HCT116 (cell line): ENCODE data around the gene TBC1D2B. TPM values are rescaled to one million over a fixed set of nuclear protein-coding genes. Genes with fewer than 3 reads are reported as not detected.

Source experiments
- ATAC-seq: fragments of 200-7000 bp; cut with Tn5 transposase; 2 replicates; pipeline ENCODE4 v1.9.1; 2020; ENCODE audit warnings: mild to moderate bottlenecking, moderate library complexity
- BruUV-seq: library from RNA; stranded (reverse); fragments of 400-500 nt; replicated peaks from 2 replicates; lab custom pipeline; 2021; lab: Mats Ljungman, UMichigan
- CTCF ChIA-PET: fragments of 300-600 bp; sonication (Branson Sonifier 250); formaldehyde crosslinking; loops from one replicate; lab custom pipeline; 2021; ENCODE audit warnings: antibody characterized with exemption; lab: Charles Lee
- POLR2A ChIA-PET: fragments of 300-600, 350-600 bp; sonication (Branson Sonifier 250); formaldehyde crosslinking; loops from one replicate; lab custom pipeline; 2021; ENCODE audit warnings: antibody characterized with exemption; lab: Charles Lee
- RAD21 ChIA-PET, 2 experiments: fragments of 300-600 bp; sonication (Branson Sonifier 250); formaldehyde crosslinking; loops; one replicate each; lab custom pipeline; 2023; ENCODE audit warnings: low total read pairs in 2 of 2; ENCODE audit not compliant: uncharacterized antibody in 2 of 2, unreplicated experiment in 2 of 2, low non-redundant PET in 1 of 2; lab: Charles Lee
- DNase-seq: peaks from one replicate; pipeline ENCODE4 v3.0.0-alpha.2; 2010; ENCODE audit warnings: low read depth, low spot score
- H2AFZ ChIP-seq: fragments of 200-600 bp; shearing (Covaris generic), sonication (generic); 2 replicates; pipeline ENCODE4 v1.6.1; 2017; ENCODE audit warnings: low read depth, mixed run types, mixed read lengths, antibody characterized with exemption, low read length; ENCODE audit not compliant: poor library complexity, severe bottlenecking
- H3K27ac ChIP-seq: 2 replicates; pipeline ENCODE4 v1.5.1; 2012; ENCODE audit warnings: low read depth, low read length
- H3K27me3 ChIP-seq: fragments of 200-600 bp; sonication (generic); 2 replicates; pipeline ENCODE4 v1.6.1; 2016; ENCODE audit warnings: mixed run types, low read length, mixed read lengths; ENCODE audit not compliant: insufficient read depth
- H3K36me3 ChIP-seq, 2 experiments: fragments of 200-500 bp in 1 of 2; fragments of 200-600 bp in 1 of 2; sonication (Bioruptor generic) in 1 of 2; sonication (generic) in 1 of 2; 2 replicates each; pipeline versions ENCODE4 v1.5.1 to v1.6.1; 2014 to 2016; ENCODE audit warnings: low read length in 2 of 2, inconsistent platforms in 1 of 2, mixed read lengths in 1 of 2, mixed run types in 1 of 2; ENCODE audit not compliant: insufficient read depth in 2 of 2, control insufficient read depth in 1 of 2
- H3K4me1 ChIP-seq, 2 experiments: fragments of 200-600 bp in 1 of 2; sonication (generic) in 1 of 2; 2 replicates each; pipeline versions ENCODE4 v1.5.1 to v1.6.1; 2012 to 2017; ENCODE audit warnings: low read length in 2 of 2, inconsistent platforms in 1 of 2, mild to moderate bottlenecking in 1 of 2, mixed read lengths in 1 of 2, mixed run types in 1 of 2, moderate library complexity in 1 of 2; ENCODE audit not compliant: insufficient read depth in 2 of 2, control insufficient read depth in 1 of 2
- H3K4me2 ChIP-seq: fragments of 200-600 bp; sonication (generic); 2 replicates; pipeline ENCODE4 v1.6.1; 2017; ENCODE audit warnings: mixed run types, low read length, mixed read lengths
- H3K4me3 ChIP-seq, 2 experiments: fragments of 200-600 bp in 1 of 2; sonication (generic) in 1 of 2; replicated peaks in 1 of 2; 2 replicates each; pipeline ENCODE4 v1.5.1; 2011 to 2016; ENCODE audit warnings: low read length in 2 of 2, control low read depth in 1 of 2, low read depth in 1 of 2, mild to moderate bottlenecking in 1 of 2, mixed read lengths in 1 of 2, mixed run types in 1 of 2
- H3K79me2 ChIP-seq: fragments of 200-600 bp; sonication (generic); 2 replicates; pipeline ENCODE4 v1.6.1; 2017; ENCODE audit warnings: mild to moderate bottlenecking, mixed run types, low read length, moderate library complexity, mixed read lengths; ENCODE audit not compliant: insufficient read depth
- H3K9ac ChIP-seq: fragments of 200-600 bp; sonication (generic); 2 replicates; pipeline ENCODE4 v1.6.1; 2016; ENCODE audit warnings: low read length, mixed read lengths
- H3K9me2 ChIP-seq: fragments of 200-600 bp; sonication (generic), shearing (Covaris generic); 2 replicates; pipeline ENCODE4 v1.6.1; 2017; ENCODE audit warnings: mixed run types, mild to moderate bottlenecking, moderate library complexity; ENCODE audit not compliant: insufficient read depth
- H3K9me3 ChIP-seq, 2 experiments: fragments of 200-500 bp in 1 of 2; fragments of 200-600 bp in 1 of 2; sonication (Bioruptor generic) in 1 of 2; sonication (generic) in 1 of 2; 2 replicates each; pipeline ENCODE4 v1.6.1; 2014 to 2017; ENCODE audit warnings: low read length in 2 of 2, mixed read lengths in 2 of 2, inconsistent platforms in 1 of 2, low read depth in 1 of 2, mild to moderate bottlenecking in 1 of 2, mixed run types in 1 of 2, moderate library complexity in 1 of 2; ENCODE audit not compliant: control insufficient read depth in 1 of 2, insufficient read depth in 1 of 2
- H4K20me1 ChIP-seq: fragments of 200-600 bp; sonication (generic), shearing (Covaris generic); 2 replicates; pipeline ENCODE4 v1.6.1; 2017; ENCODE audit warnings: mixed run types, mild to moderate bottlenecking, moderate library complexity; ENCODE audit not compliant: insufficient read depth
- CEBPB ChIP-seq: IDR thresholded peaks from 2 replicates; pipeline ENCODE4 v1.6.1; 2012; ENCODE audit warnings: low read depth
- EGR1 ChIP-seq: IDR thresholded peaks from 2 replicates; pipeline ENCODE4 v1.6.1; 2012; ENCODE audit warnings: low read depth
- ELF1 ChIP-seq: IDR thresholded peaks from 2 replicates; pipeline ENCODE4 v1.6.1; 2012; ENCODE audit warnings: low read depth, borderline replicate concordance
- EZH2 ChIP-seq: fragments of 200-600 bp; sonication (generic); IDR thresholded peaks from 2 replicates; pipeline ENCODE4 v1.6.1; 2017; ENCODE audit warnings: antibody characterized with exemption, mixed run types
- JUND ChIP-seq: IDR thresholded peaks from 2 replicates; pipeline ENCODE4 v1.6.1; 2012
- POLR2A ChIP-seq: IDR thresholded peaks from 2 replicates; pipeline ENCODE4 v1.7.0; 2011; ENCODE audit warnings: borderline replicate concordance; ENCODE audit not compliant: insufficient read depth, insufficient read length; ENCODE audit errors: extremely low read depth
- RAD21 ChIP-seq: IDR thresholded peaks from 2 replicates; pipeline ENCODE4 v1.6.1; 2012; ENCODE audit warnings: low read depth, mild to moderate bottlenecking
- SIN3A ChIP-seq: IDR thresholded peaks from 2 replicates; pipeline ENCODE4 v1.6.1; 2012; ENCODE audit warnings: low read depth
- SP1 ChIP-seq: IDR thresholded peaks from 2 replicates; pipeline ENCODE4 v1.6.1; 2012; ENCODE audit warnings: low read depth
- SRF ChIP-seq: IDR thresholded peaks from 2 replicates; pipeline ENCODE4 v1.6.1; 2012; ENCODE audit warnings: low read depth
- TCF7L2 ChIP-seq: IDR thresholded peaks from 2 replicates; pipeline ENCODE4 v1.7.0; 2011; ENCODE audit warnings: borderline replicate concordance, inconsistent platforms; ENCODE audit not compliant: insufficient read depth, insufficient read length; ENCODE audit errors: extremely low read depth
- ZFX ChIP-seq: fragments of 450-650 bp; IDR thresholded peaks from 2 replicates; pipeline ENCODE4 v1.6.1; 2017
- intact Hi-C: fragments of 100-400 bp; cut with micrococcal nuclease; formaldehyde crosslinking; loops from 2 replicates; pipeline ENCODE4 v1.10.0; 2022
- total RNA-seq: library from RNA; stranded (reverse); gene quantifications from one replicate; pipeline ENCODE4 v1.2.1, GENCODE V29; 2021; ENCODE audit not compliant: unreplicated experiment
- TF ChIP-seq, protein P1 (sequence below): IDR thresholded peaks from 2 replicates; pipeline ENCODE4 v1.6.1; 2012; ENCODE audit warnings: low read depth
- TF ChIP-seq, protein P2 (sequence below): IDR thresholded peaks from 2 replicates; pipeline ENCODE4 v1.6.1; 2011; ENCODE audit warnings: mild to moderate bottlenecking, low read length, moderate library complexity; ENCODE audit not compliant: insufficient replicate concordance; ENCODE audit errors: extremely low read depth
- TF ChIP-seq, protein P3 (sequence below): IDR thresholded peaks from 2 replicates; pipeline ENCODE4 v1.6.1; 2012

The TBC1D2B gene
- total RNA-seq, 1 experiment from 2014 or later = 16.6 TPM

DNA sequence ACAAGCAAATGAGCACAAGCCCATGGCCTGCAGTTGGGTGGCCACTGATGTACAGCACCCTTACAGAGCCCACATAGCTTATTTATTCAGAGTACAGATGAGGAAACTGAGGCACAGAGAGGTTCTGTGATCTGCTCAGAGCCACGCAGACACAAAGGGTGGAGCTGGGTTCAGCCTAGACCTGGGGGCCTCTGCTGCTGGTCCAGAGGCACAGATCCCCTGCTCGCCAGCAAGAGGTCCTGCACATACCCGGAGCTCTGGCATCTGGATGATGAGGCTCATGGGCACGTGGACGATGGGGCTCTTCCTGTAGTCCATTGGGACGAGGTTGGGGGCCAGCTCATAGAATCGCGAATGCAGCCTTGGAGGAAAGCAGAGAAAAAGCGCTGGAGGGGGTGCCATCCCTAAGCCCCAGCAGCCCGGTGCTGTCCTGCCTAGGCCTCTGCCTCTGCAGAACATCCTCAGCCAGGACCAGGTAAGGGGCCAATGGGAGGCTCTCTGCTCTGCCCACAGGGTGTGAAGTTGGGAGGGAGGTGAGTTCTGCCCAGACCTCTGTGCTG lies 33.5 kb upstream of the TBC1D2B start:
- BruUV-seq = no TSS peak
- no peaks in the 10 kb centered on the region for H3K27me3 ChIP-seq
- ChIA-PET RAD21 (no interaction called here), POLR2A (no interaction called here), CTCF (interaction anchor here (1.4 to 5.1 kb wide), 4 partner anchors 85 to 152 kb away, joined by 7 to 70 read pairs (median 17); no protein-coding TSS in a partner anchor)
- no peaks in the 10 kb centered on the region for H3K9me3 ChIP-seq
- intact Hi-C loops = no loop called here
- TF ChIP-seq SP1 (no peak), RAD21 (no peak), ELF1 (no peak), SIN3A (no peak), JUND (no peak), EGR1 (no peak), TCF7L2 (no peak), POLR2A (no peak), CEBPB (no peak), EZH2 (no peak), SRF (no peak), ZFX (no peak)
- TF ChIP-seq, protein P1, sequence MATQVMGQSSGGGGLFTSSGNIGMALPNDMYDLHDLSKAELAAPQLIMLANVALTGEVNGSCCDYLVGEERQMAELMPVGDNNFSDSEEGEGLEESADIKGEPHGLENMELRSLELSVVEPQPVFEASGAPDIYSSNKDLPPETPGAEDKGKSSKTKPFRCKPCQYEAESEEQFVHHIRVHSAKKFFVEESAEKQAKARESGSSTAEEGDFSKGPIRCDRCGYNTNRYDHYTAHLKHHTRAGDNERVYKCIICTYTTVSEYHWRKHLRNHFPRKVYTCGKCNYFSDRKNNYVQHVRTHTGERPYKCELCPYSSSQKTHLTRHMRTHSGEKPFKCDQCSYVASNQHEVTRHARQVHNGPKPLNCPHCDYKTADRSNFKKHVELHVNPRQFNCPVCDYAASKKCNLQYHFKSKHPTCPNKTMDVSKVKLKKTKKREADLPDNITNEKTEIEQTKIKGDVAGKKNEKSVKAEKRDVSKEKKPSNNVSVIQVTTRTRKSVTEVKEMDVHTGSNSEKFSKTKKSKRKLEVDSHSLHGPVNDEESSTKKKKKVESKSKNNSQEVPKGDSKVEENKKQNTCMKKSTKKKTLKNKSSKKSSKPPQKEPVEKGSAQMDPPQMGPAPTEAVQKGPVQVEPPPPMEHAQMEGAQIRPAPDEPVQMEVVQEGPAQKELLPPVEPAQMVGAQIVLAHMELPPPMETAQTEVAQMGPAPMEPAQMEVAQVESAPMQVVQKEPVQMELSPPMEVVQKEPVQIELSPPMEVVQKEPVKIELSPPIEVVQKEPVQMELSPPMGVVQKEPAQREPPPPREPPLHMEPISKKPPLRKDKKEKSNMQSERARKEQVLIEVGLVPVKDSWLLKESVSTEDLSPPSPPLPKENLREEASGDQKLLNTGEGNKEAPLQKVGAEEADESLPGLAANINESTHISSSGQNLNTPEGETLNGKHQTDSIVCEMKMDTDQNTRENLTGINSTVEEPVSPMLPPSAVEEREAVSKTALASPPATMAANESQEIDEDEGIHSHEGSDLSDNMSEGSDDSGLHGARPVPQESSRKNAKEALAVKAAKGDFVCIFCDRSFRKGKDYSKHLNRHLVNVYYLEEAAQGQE = no peak
- TF ChIP-seq, protein P2, sequence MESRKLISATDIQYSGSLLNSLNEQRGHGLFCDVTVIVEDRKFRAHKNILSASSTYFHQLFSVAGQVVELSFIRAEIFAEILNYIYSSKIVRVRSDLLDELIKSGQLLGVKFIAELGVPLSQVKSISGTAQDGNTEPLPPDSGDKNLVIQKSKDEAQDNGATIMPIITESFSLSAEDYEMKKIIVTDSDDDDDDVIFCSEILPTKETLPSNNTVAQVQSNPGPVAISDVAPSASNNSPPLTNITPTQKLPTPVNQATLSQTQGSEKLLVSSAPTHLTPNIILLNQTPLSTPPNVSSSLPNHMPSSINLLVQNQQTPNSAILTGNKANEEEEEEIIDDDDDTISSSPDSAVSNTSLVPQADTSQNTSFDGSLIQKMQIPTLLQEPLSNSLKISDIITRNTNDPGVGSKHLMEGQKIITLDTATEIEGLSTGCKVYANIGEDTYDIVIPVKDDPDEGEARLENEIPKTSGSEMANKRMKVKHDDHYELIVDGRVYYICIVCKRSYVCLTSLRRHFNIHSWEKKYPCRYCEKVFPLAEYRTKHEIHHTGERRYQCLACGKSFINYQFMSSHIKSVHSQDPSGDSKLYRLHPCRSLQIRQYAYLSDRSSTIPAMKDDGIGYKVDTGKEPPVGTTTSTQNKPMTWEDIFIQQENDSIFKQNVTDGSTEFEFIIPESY = no peak
- TF ChIP-seq, protein P3, sequence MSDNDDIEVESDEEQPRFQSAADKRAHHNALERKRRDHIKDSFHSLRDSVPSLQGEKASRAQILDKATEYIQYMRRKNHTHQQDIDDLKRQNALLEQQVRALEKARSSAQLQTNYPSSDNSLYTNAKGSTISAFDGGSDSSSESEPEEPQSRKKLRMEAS = no peak
- no peak for DNase-seq
- no peaks in the 10 kb centered on the region for H3K79me2 ChIP-seq
- H3K27ac ChIP-seq = no peak overlapping the region
- 0 out of 4 replicates have a peak, but pooled peaks cover 0 to 6% of the 10 kb centered on the region in 2 experiments for H3K4me1 ChIP-seq
- H3K4me2 ChIP-seq = no peak overlapping the region
- ATAC-seq = no peak
- no peak overlapping the region for H2AFZ ChIP-seq
- H3K36me3 ChIP-seq = no peaks in the 10 kb centered on the region
- no peak overlapping the region for H3K9ac ChIP-seq
- H4K20me1 ChIP-seq = no peaks in the 10 kb centered on the region
- no peaks in the 10 kb centered on the region for H3K9me2 ChIP-seq
- no peak overlapping the region for H3K4me3 ChIP-seq
